GM12873 (cell line): ENCODE results near the gene NEDD4L.

ENCODE experiments used
- TF ChIP-seq, protein P1 (sequence below): IDR thresholded peaks from 2 replicates; pipeline ENCODE4 v1.5.1; 2012; ENCODE audit warnings: low read depth, mild to moderate bottlenecking, moderate library complexity, low read length, control low read depth; ENCODE audit not compliant: insufficient read depth; ENCODE audit errors: missing control alignments

Gene NEDD4L

DNA sequence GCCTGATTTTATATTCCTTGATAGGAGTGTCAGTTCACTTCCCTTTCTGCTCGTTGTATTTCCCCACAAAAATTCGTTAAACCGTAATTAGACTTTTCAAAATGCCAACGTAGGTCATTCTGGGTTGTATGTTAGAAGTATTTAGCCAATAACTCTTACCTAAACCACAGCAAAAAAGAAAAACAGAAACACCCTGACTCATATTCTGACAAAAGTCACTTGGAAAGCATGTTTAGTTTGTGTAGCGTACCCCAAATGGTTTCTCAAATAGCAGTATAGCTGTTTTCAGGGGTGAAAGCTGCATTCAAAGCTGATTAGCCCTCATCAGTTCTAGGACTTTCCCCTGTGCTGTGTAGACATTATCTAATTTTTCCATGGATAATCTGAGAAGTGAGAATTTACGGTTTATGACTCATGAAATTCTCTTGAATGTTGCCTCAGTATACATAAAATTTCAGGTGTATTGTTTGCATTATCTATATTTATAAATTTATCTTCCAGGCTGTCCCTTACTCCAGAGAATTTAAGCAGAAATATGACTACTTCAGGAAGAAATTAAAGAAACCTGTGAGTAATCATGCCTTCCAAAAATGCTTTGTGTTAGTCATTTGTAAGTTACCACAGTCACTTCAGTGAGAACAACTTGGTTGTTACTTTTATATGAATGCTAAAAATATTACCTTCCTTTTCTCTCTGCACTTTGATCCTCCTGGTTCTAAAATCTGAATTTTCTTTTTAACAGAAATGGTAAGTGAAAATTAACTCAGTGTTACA, 319.9 kb downstream of the NEDD4L start:
- TF ChIP-seq, protein P1, sequence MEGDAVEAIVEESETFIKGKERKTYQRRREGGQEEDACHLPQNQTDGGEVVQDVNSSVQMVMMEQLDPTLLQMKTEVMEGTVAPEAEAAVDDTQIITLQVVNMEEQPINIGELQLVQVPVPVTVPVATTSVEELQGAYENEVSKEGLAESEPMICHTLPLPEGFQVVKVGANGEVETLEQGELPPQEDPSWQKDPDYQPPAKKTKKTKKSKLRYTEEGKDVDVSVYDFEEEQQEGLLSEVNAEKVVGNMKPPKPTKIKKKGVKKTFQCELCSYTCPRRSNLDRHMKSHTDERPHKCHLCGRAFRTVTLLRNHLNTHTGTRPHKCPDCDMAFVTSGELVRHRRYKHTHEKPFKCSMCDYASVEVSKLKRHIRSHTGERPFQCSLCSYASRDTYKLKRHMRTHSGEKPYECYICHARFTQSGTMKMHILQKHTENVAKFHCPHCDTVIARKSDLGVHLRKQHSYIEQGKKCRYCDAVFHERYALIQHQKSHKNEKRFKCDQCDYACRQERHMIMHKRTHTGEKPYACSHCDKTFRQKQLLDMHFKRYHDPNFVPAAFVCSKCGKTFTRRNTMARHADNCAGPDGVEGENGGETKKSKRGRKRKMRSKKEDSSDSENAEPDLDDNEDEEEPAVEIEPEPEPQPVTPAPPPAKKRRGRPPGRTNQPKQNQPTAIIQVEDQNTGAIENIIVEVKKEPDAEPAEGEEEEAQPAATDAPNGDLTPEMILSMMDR: no peak

DNA sequence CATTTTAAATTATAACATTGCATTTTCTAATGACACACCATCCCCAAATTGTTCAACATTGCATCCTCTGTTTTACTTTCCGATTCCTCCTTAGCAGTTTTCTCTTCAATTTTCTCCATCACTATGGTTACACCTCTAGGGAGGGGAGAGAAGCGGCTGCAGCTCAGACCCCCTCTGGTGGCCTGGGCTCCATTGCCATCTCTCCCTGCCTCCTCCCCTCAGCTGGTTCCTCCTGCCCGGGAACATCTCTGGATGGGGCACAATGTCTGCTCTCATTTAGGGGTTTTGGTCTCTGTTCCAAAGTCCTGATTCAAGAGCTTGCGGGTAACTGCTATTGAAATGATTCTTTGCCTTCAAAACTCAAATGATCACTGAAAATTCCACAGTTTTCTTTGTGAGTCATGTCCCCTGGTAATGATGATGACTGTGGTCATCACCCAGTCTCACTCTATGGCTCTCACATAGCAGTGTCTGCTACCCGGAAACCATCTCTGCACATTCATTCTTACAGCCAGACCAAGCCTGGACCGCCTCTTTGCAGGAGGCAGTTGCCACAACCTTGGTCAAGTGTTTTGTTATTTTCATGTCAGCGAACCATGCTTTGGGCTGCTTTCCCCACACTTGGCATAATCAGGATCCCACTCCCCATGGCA, 321.0 kb downstream of the NEDD4L start:
- TF ChIP-seq, protein P1: no peak

DNA sequence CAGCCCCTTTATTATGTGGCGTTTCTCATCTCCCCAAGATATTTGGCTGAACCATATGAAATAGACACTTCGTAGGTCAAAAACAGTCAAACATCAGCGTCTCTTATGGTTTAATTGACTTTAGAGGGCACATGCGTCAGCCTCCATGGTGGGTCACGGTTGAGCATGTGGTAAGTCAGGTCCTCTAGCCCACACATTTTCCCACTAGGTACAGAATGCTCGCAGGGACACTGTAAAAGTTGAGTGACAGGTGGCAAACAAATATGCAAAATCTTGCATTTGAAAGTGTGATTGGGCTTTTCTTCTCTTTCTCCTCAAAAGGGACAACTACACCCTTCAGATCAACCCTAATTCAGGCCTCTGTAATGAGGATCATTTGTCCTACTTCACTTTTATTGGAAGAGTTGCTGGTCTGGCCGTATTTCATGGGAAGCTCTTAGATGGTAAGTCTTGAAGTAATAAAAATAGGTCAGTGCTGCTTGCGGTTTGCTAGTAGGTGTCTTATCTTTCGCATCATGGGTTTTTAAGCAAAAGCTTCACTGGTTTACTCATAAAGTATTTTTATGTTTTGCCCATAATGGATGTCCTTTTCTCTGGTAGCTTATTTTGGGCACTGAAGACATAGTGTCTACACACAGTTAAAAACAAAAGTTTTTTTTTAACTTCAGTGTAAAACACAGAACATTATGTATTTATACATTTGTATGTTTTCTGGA, 323.6 kb downstream of the NEDD4L start:
- TF ChIP-seq, protein P1: no peak

DNA sequence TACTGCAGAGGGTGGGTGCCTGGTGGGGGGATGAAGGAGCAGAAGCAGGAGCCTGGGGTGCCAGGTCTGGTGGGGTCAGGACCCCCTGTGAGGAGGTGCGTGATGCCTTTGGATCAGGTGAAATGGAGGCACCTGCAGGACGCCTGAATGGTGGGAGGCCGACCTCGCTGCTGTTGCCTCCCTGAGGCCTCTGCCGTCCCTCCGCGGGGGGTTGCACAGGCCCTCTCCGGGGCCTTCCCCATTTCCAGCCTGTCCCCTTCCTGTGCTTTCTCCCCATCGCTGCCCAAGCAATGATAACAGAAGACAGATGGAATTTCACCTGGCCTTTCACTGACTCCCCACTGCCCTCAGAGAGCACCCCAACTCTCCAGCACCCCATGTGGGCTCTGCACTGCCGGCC, 325.6 kb downstream of the NEDD4L start:
- TF ChIP-seq, protein P1: no peak

DNA sequence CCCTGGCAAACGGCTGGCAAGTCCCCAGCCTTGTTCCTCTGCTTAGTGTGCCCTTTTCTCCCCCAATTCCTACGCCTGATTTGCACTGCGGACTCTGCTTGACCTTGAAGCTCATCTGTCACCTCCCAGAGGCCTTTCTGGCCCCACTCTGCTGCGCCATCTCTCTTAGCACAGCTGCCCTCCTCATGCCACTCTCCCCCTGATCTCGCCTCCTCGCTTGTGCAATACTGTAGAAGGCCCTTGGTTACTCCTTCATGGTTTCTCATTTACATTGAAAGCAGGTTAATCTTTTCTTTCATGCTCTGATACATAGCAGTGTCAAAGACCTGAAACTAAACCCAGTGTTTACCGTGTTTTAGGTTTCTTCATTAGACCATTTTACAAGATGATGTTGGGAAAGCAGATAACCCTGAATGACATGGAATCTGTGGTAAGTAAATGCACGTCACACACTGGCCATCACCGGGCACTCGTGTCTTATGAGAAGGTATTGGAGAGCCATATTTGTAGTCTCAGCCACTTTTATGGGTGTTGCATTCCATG, 326.1 kb downstream of the NEDD4L start:
- TF ChIP-seq, protein P1: no peak

DNA sequence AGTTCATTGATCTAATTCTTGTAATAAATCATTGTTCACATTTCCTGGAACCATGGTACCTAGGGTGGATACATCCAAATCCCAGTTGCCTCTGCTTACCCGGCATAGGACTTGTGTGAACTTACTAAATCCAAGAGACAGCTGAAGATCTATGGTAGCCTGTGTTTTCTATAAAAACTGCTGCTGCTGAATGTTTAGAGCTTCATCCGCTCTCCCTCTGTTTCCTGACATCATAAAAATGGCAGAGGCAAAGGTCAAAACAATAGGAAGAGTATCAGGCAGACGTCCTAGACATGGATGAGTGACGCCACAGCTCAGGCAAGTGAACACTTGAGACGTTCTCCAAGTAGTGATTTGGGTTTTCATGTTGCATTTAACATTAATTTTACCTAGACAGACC, 326.6 kb downstream of the NEDD4L start:
- TF ChIP-seq, protein P1: no peak

DNA sequence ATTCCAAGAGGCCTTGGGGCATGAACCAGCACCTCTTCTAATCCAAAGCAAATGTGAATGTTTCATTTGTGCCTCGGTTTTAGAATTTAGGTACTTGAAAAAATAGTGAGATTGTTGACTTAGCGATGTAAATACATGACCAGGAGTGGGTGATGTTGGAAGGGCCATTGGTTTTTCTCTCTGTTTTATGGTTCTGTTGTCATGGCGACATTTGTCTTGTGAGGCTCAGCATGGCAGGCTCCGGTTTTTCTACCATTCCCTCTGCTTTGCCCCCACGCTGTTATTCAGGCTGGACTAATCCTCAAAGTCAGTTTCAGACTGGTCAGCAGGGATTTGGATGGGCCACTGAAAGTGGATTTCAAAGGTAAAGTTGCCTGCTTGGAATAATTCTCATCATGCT, 329.5 kb downstream of the NEDD4L start:
- TF ChIP-seq, protein P1: no peak
